ENCODE results near the gene CST9L.
"Not testable (repeated sequence)": the region's sequence is repeated elsewhere in the genome, so short reads cannot be mapped to it uniquely, and the experiment has no call there.

The CST9L gene

GRCh38 chr20:23582293-23582692 is 14.0 kb upstream of the CST9L start:
- Histone ChIP-seq H3K4me3 (ENCODE audit: low read length) (no peak overlapping the region), H3K36me3 (ENCODE audit: insufficient read depth, low read length) (no peaks in the 10 kb centered on the region), H3K9me3 (ENCODE audit: low read length) (no peaks in the 10 kb centered on the region), H3K27me3 (ENCODE audit: insufficient read depth, low read length) (peaks cover 12% of the 10 kb centered on the region), H3K4me1 (ENCODE audit: insufficient read depth, low read length) (no peaks in the 10 kb centered on the region), H2AFZ (ENCODE audit: low read depth, low read length) (no peak overlapping the region)

GRCh38 chr20:23581833-23582232 is 13.5 kb upstream of the CST9L start:
- not testable (repeated sequence) for H3K9me3 ChIP-seq (ENCODE audit: low read length); H3K4me3 ChIP-seq (ENCODE audit: low read length)
- peaks cover 12% of the 10 kb centered on the region for H3K27me3 ChIP-seq (ENCODE audit: insufficient read depth, low read length)

GRCh38 chr20:23574977-23575376 is 6.7 kb upstream of the CST9L start:
- no peaks in the 10 kb centered on the region for H3K9me3 ChIP-seq (ENCODE audit: low read length)
- H3K4me3 ChIP-seq (ENCODE audit: low read length): no peak overlapping the region
- no peaks in the 10 kb centered on the region for H3K4me1 ChIP-seq (ENCODE audit: insufficient read depth, low read length)
- no peaks in the 10 kb centered on the region for H3K27me3 ChIP-seq (ENCODE audit: insufficient read depth, low read length)
- no peak overlapping the region for H2AFZ ChIP-seq (ENCODE audit: low read depth, low read length)
- no peaks in the 10 kb centered on the region for H3K36me3 ChIP-seq (ENCODE audit: insufficient read depth, low read length)

More at GRCh38 chr20:23581833-23582232, 13.5 kb upstream of the CST9L start:
- not testable (repeated sequence) for H2AFZ ChIP-seq (ENCODE audit: low read depth, low read length); H3K36me3 ChIP-seq (ENCODE audit: insufficient read depth, low read length); H3K4me1 ChIP-seq (ENCODE audit: insufficient read depth, low read length)

GRCh38 chr20:23570178-23570760 is 2.0 kb upstream of the CST9L start:
- no peaks in the 10 kb centered on the region for H3K36me3 ChIP-seq (ENCODE audit: insufficient read depth, low read length)
- no peaks in the 10 kb centered on the region for H3K9me3 ChIP-seq (ENCODE audit: low read length)
- no peaks in the 10 kb centered on the region for H3K4me1 ChIP-seq (ENCODE audit: insufficient read depth, low read length)
- H3K27me3 ChIP-seq (ENCODE audit: insufficient read depth, low read length): no peaks in the 10 kb centered on the region
- H2AFZ ChIP-seq (ENCODE audit: low read depth, low read length): no peak overlapping the region
- no peak overlapping the region for H3K4me3 ChIP-seq (ENCODE audit: low read length)

GRCh38 chr20:23569570-23569969 is 1.3 kb upstream of the CST9L start:
- Histone ChIP-seq H2AFZ (ENCODE audit: low read depth, low read length) (no peak overlapping the region), H3K4me1 (ENCODE audit: insufficient read depth, low read length) (no peaks in the 10 kb centered on the region), H3K4me3 (ENCODE audit: low read length) (no peak overlapping the region), H3K36me3 (ENCODE audit: insufficient read depth, low read length) (no peaks in the 10 kb centered on the region), H3K9me3 (ENCODE audit: low read length) (no peaks in the 10 kb centered on the region), H3K27me3 (ENCODE audit: insufficient read depth, low read length) (no peaks in the 10 kb centered on the region)

- H2AFZ ChIP-seq (ENCODE audit: low read depth, low read length): no peak overlapping the region
- no peaks in the 10 kb centered on the region for H3K27me3 ChIP-seq (ENCODE audit: insufficient read depth, low read length)
- no peak overlapping the region for H3K4me3 ChIP-seq (ENCODE audit: low read length)
- no peaks in the 10 kb centered on the region for H3K4me1 ChIP-seq (ENCODE audit: insufficient read depth, low read length)
- no peaks in the 10 kb centered on the region for H3K9me3 ChIP-seq (ENCODE audit: low read length)
- H3K36me3 ChIP-seq (ENCODE audit: insufficient read depth, low read length): no peaks in the 10 kb centered on the region
These were observed 667 bp upstream of the CST9L start for GRCh38 chr20:23568971-23569330.

- no peaks in the 10 kb centered on the region for H3K27me3 ChIP-seq (ENCODE audit: insufficient read depth, low read length)
- no peak overlapping the region for H3K4me3 ChIP-seq (ENCODE audit: low read length)
- H3K4me1 ChIP-seq (ENCODE audit: insufficient read depth, low read length): no peaks in the 10 kb centered on the region
- no peaks in the 10 kb centered on the region for H3K9me3 ChIP-seq (ENCODE audit: low read length)
- no peaks in the 10 kb centered on the region for H3K36me3 ChIP-seq (ENCODE audit: insufficient read depth, low read length)
- H2AFZ ChIP-seq (ENCODE audit: low read depth, low read length): no peak overlapping the region
These were observed 1.9 kb downstream of the CST9L start for GRCh38 chr20:23566199-23566932.

GRCh38 chr20:23565503-23566045 is 2.7 kb downstream of the CST9L start:
- no peak overlapping the region for H3K4me3 ChIP-seq (ENCODE audit: low read length)
- no peaks in the 10 kb centered on the region for H3K9me3 ChIP-seq (ENCODE audit: low read length)

GRCh38 chr20:23564927-23565326 is 3.4 kb downstream of the CST9L start:
- H3K27me3 ChIP-seq (ENCODE audit: insufficient read depth, low read length): no peaks in the 10 kb centered on the region
- H3K4me3 ChIP-seq (ENCODE audit: low read length): no peak overlapping the region
- no peaks in the 10 kb centered on the region for H3K36me3 ChIP-seq (ENCODE audit: insufficient read depth, low read length)
- H2AFZ ChIP-seq (ENCODE audit: low read depth, low read length): no peak overlapping the region
- no peaks in the 10 kb centered on the region for H3K9me3 ChIP-seq (ENCODE audit: low read length)
- no peaks in the 10 kb centered on the region for H3K4me1 ChIP-seq (ENCODE audit: insufficient read depth, low read length)

More at GRCh38 chr20:23565503-23566045, 2.7 kb downstream of the CST9L start:
- Histone ChIP-seq H3K4me1 (ENCODE audit: insufficient read depth, low read length) (no peaks in the 10 kb centered on the region), H3K27me3 (ENCODE audit: insufficient read depth, low read length) (no peaks in the 10 kb centered on the region), H3K36me3 (ENCODE audit: insufficient read depth, low read length) (no peaks in the 10 kb centered on the region), H2AFZ (ENCODE audit: low read depth, low read length) (no peak overlapping the region)

GRCh38 chr20:23562721-23563342 is 5.5 kb downstream of the CST9L start:
- Histone ChIP-seq H3K9me3 (ENCODE audit: low read length) (no peaks in the 10 kb centered on the region), H3K4me3 (ENCODE audit: low read length) (no peak overlapping the region), H3K27me3 (ENCODE audit: insufficient read depth, low read length) (no peaks in the 10 kb centered on the region), H3K36me3 (ENCODE audit: insufficient read depth, low read length) (no peaks in the 10 kb centered on the region), H3K4me1 (ENCODE audit: insufficient read depth, low read length) (no peaks in the 10 kb centered on the region), H2AFZ (ENCODE audit: low read depth, low read length) (no peak overlapping the region)

- H2AFZ ChIP-seq (ENCODE audit: low read depth, low read length): no peak overlapping the region
- H3K4me1 ChIP-seq (ENCODE audit: insufficient read depth, low read length): no peaks in the 10 kb centered on the region
- H3K4me3 ChIP-seq (ENCODE audit: low read length): no peak overlapping the region
- H3K27me3 ChIP-seq (ENCODE audit: insufficient read depth, low read length): peaks cover 2% of the 10 kb centered on the region
- no peaks in the 10 kb centered on the region for H3K9me3 ChIP-seq (ENCODE audit: low read length)
- no peaks in the 10 kb centered on the region for H3K36me3 ChIP-seq (ENCODE audit: insufficient read depth, low read length)
These were observed 13.9 kb downstream of the CST9L start for GRCh38 chr20:23554401-23554800.

GRCh38 chr20:23551786-23552185 is 16.5 kb downstream of the CST9L start:
- no peaks in the 10 kb centered on the region for H3K36me3 ChIP-seq (ENCODE audit: insufficient read depth, low read length)
- no peak overlapping the region for H3K4me3 ChIP-seq (ENCODE audit: low read length)
- peaks cover 5% of the 10 kb centered on the region for H3K27me3 ChIP-seq (ENCODE audit: insufficient read depth, low read length)
- H3K9me3 ChIP-seq (ENCODE audit: low read length): no peaks in the 10 kb centered on the region
- no peak overlapping the region for H2AFZ ChIP-seq (ENCODE audit: low read depth, low read length)
- H3K4me1 ChIP-seq (ENCODE audit: insufficient read depth, low read length): no peaks in the 10 kb centered on the region

- Histone ChIP-seq H3K4me3 (ENCODE audit: low read length) (no peak overlapping the region), H3K27me3 (ENCODE audit: insufficient read depth, low read length) (peaks cover 5% of the 10 kb centered on the region), H3K36me3 (ENCODE audit: insufficient read depth, low read length) (no peaks in the 10 kb centered on the region), H3K9me3 (ENCODE audit: low read length) (no peaks in the 10 kb centered on the region), H2AFZ (ENCODE audit: low read depth, low read length) (no peak overlapping the region), H3K4me1 (ENCODE audit: insufficient read depth, low read length) (no peaks in the 10 kb centered on the region)
These were observed 16.9 kb downstream of the CST9L start for GRCh38 chr20:23551383-23551782.
